Stimulated activated effector memory CD8-positive, alpha-beta T cell treated with anti-CD3 and anti-CD28 coated beads, Interleukin-12 subunit alpha, Interleukin-12 subunit beta, amount 100 ng/mL, for 72 hours (primary cell): ENCODE measurements around the gene HSD11B1L.
"Not testable (repeated sequence)": the region's sequence is repeated elsewhere in the genome, so short reads cannot be mapped to it uniquely, and the experiment has no call there.

Experiments used
- ATAC-seq: fragments of 150-1000 bp; cut with Tn5 transposase; 2 replicates; pipeline ENCODE4 v1.10.0; 2021
- DNase-seq, 2 donors: peaks; one replicate each; pipeline ENCODE4 v3.0.0; 2021 to 2022; ENCODE audit warnings: low spot score in 2 of 2
- H3K27ac Mint-ChIP-seq: one replicate; pipeline ENCODE4 v1.8.0; 2022; ENCODE audit warnings: mild to moderate bottlenecking, mixed read lengths
- H3K36me3 Mint-ChIP-seq: one replicate; pipeline ENCODE4 v1.8.0; 2022; ENCODE audit warnings: mild to moderate bottlenecking, mixed read lengths
- H3K4me1 Mint-ChIP-seq: one replicate; pipeline ENCODE4 v1.8.0; 2022; ENCODE audit warnings: mixed read lengths
- H3K4me3 Mint-ChIP-seq: one replicate; pipeline ENCODE4 v1.8.0; 2022; ENCODE audit warnings: mild to moderate bottlenecking, mixed read lengths
- H3K9me3 Mint-ChIP-seq: one replicate; pipeline ENCODE4 v1.8.0; 2022; ENCODE audit warnings: mixed read lengths

The HSD11B1L gene

GRCh38 chr19:5718037-5718578, 37.3 kb downstream of the HSD11B1L start:
- Mint-ChIP-seq H3K4me3 (peak overlapping the region; percentile 90), H3K9me3 (no peaks in the 10 kb centered on the region), H3K36me3 (peaks cover 84% of the 10 kb centered on the region), H3K27ac (peak overlapping the region; percentile 98), H3K4me1 (peaks cover 13% of the 10 kb centered on the region)
- ATAC-seq (peak; percentile 3), DNase-seq (peak in 1 of 2 donors; percentile 70)

GRCh38 chr19:5718579-5719273, 37.9 kb downstream of the HSD11B1L start:
- peak; percentile 68 for ATAC-seq
- no peaks in the 10 kb centered on the region for H3K9me3 Mint-ChIP-seq
- H3K27ac Mint-ChIP-seq: peak overlapping the region; percentile 98
- peak overlapping the region; percentile 90 for H3K4me3 Mint-ChIP-seq
- peak in 1 of 2 donors; percentile 81 for DNase-seq
- H3K4me1 Mint-ChIP-seq: peaks cover 13% of the 10 kb centered on the region
- H3K36me3 Mint-ChIP-seq: peaks cover 77% of the 10 kb centered on the region

DNA sequence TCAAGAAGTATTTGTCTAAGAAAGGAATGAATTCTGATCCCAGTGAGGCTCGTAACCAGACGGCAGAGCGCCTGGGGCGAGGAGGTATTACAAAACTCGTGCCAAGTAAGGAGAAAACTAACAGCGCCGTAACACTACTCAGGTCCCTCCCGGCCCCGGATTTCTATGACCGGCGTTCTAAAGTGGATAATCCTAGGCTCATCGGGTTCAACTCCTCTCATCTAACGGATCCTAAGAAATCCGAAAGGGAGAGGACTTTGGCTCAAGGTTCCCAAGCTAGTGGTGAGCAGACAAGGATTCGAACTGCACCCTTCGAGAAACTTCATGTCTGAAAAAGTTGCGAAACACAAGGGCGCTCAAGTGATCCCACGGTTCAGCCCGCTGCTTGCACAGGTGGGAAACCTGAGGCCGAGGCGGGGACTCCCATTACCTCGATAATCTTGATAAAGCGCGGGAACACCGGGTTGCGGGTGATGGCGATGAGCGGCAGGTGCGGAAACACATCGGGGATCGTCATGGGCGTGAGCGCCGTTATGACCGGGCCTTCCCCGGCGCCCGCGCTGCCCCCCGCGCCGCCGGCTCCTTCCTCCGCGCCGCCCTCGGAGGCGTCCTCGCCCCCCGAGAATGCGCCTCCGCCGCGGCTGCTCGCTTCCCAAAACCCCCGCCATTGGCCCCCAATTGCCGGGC, 38.6 kb downstream of the HSD11B1L start:
- DNase-seq (peak in 1 of 2 donors; percentile 73), ATAC-seq (no peak)
- H3K4me1 Mint-ChIP-seq: peaks cover 13% of the 10 kb centered on the region
- peak overlapping the region; percentile 90 for H3K4me3 Mint-ChIP-seq
- H3K9me3 Mint-ChIP-seq: no peaks in the 10 kb centered on the region
- H3K36me3 Mint-ChIP-seq: peaks cover 71% of the 10 kb centered on the region
- peak overlapping the region; percentile 98 for H3K27ac Mint-ChIP-seq

DNA sequence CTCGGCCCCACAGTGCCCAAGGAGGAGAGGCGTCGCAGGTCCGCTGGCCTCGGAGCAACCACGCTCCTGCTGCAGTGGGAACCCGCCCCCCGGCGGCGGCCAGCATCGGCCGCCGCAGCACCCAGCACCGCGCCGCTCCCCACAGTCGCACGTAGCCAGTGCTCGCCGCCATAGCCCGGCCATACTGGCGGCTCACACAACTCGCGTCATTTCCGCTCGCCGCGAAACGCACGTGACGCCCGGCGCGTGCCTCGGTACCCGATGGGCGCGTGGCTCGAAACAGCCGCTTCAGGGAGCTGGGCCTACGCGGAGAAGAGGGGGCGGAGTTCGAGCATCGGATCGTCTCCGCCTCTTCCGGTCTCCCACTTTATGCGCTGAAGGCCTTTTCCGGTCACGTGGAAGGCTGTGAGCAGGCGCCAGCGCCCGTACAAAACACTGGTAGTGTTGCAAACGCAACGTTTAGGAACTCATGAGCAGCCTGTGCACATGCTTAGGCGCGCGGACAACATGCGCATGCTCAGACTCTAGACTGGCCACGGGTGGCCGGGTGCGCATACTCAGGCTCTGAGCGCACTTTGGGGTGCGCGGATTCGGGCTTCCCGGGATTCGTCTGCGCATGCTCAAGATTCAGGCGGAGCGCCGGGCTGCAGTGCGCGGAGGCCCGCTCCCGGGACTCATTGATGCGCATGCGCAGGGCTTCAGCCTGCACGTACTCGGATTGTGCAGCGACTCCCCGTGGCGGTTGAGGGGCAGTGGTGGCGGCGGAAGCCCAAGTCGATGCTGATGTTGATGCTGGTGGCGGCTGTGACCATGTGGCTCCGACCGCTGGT, 39.3 kb downstream of the HSD11B1L start, which contains the start of the genes CATSPERD and LONP1:
CATSPERD (plus strand) TSS at position 677 of the 830 bp plus-strand sequence; CDS start at position 778, 101 bp downstream.
LONP1 (minus strand) TSS at position 186 of the 830 bp plus-strand sequence; CDS start at position 172, 14 bp downstream.
- peak; percentile 87 for ATAC-seq
- H3K27ac Mint-ChIP-seq: peak within 1 kb of the TSS; percentile 98
- H3K9me3 Mint-ChIP-seq: no peaks in the 10 kb centered on the region
- H3K4me3 Mint-ChIP-seq: peak within 1 kb of the TSS; percentile 90
- peaks cover 13% of the 10 kb centered on the region for H3K4me1 Mint-ChIP-seq
- H3K36me3 Mint-ChIP-seq: peaks cover 63% of the 10 kb centered on the region
- peak; percentile 98 to 99 for DNase-seq

GRCh38 chr19:5727453-5728050, 46.7 kb downstream of the HSD11B1L start:
- no peak overlapping the region for H3K27ac Mint-ChIP-seq
- no peaks in the 10 kb centered on the region for H3K9me3 Mint-ChIP-seq
- DNase-seq: no peak
- no peaks in the 10 kb centered on the region for H3K4me1 Mint-ChIP-seq
- no peak for ATAC-seq
- H3K4me3 Mint-ChIP-seq: no peak overlapping the region
- H3K36me3 Mint-ChIP-seq: no peaks in the 10 kb centered on the region

- not testable (repeated sequence) for H3K4me1 Mint-ChIP-seq, H3K27ac Mint-ChIP-seq, ATAC-seq
Observed at GRCh38 chr19:5733172-5733571, 52.3 kb downstream of the HSD11B1L start.

More at GRCh38 chr19:5733172-5733571, 52.3 kb downstream of the HSD11B1L start:
- H3K9me3 Mint-ChIP-seq, H3K4me3 Mint-ChIP-seq, H3K36me3 Mint-ChIP-seq, DNase-seq: not testable (repeated sequence)
